ENCODE measurements around the gene CCDC124. TPM values are rescaled to one million over a fixed set of nuclear protein-coding genes. Genes with fewer than 3 reads are reported as not detected.

The CCDC124 gene
- total RNA-seq, 1 donor from 2014 or later = 77.4 TPM

DNA sequence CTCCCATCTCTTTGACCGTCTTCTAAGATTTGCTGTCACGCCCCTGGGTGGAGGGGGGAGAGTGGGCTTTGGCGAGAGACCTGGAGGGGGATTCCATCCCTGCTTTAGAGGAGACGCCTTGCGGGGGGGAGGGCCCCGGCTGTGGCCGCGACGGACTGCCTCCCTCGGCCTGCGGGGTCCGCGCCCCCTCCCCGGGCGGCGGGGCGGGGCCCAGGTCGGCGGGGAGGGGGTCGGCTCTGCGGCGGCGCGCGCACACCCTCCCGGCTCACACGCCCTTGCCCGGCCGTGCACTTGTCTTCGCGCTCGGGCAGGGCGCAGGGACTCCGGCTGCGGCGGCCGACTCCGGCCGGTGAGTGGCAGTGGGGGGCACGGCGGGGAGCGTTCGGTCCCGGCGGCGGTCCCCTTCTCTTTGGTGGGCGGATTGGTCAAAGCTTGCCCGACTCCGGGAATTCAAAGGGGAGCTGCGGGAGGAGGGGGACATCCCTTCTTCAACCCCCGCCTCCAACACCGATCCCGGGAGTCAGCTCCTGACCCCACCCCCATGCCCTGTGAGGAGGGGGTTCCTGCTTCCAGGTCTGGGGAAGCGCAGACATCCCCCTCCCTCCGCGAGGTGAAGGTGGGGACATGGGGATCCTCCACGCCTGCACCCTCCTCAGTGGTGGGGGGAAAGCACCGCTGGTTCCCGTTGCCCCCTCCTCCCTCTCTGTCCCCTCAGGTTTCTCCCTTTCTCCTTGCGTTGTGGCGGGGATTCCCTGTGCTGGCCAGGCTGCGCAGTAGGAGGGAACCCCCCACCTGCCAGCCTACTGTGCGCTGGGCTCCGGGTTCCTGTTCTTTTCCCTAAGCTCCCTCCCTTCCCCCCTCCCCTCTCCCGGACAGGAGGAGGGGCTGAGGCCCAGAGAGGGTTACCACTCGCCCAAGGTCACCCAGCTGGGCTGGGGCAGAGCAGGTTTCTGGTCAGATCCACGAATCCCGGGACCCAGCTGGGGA is 19.5 kb downstream of the CCDC124 start:
- Mint-ChIP-seq H3K36me3 (ENCODE audit: low read depth) (no peaks in the 10 kb centered on the region), H3K4me3 (ENCODE audit: unreplicated experiment) (no peak overlapping the region)

DNA sequence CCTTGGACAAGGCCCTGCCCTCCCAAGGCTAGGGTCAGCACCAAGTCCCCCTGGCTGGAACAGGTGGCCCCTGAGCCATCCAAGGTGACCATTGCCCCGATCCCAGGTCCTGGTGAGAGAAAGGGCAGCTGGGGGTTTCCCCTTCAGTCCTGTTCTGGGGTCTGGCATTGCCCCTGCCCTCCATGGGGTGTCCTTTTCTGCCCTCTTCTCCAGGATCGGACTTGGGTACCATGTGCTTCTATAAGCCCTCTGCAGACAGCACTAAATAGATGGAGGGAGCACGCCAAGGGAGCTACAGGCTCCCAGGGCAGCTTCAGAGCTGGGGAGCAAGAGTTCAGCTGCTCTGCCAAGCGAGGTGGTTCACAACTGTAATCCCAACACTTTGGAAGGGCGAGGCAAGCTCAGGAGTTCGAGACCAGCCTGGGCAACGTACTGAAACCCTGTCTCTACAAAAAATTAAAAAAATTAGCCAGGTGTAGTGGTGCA is 20.5 kb downstream of the CCDC124 start:
- Mint-ChIP-seq H3K27me3 (ENCODE audit: low read depth) (peaks cover 58% of the 10 kb centered on the region), H3K4me1 (ENCODE audit: low read depth) (peaks cover 21% of the 10 kb centered on the region), H3K9me3 (ENCODE audit: low read depth) (no peaks in the 10 kb centered on the region), H3K4me3 (ENCODE audit: unreplicated experiment) (no peak overlapping the region), H3K36me3 (ENCODE audit: low read depth) (no peaks in the 10 kb centered on the region), H3K27ac (ENCODE audit: unreplicated experiment) (no peak overlapping the region)
- TF ChIP-seq, protein P1, sequence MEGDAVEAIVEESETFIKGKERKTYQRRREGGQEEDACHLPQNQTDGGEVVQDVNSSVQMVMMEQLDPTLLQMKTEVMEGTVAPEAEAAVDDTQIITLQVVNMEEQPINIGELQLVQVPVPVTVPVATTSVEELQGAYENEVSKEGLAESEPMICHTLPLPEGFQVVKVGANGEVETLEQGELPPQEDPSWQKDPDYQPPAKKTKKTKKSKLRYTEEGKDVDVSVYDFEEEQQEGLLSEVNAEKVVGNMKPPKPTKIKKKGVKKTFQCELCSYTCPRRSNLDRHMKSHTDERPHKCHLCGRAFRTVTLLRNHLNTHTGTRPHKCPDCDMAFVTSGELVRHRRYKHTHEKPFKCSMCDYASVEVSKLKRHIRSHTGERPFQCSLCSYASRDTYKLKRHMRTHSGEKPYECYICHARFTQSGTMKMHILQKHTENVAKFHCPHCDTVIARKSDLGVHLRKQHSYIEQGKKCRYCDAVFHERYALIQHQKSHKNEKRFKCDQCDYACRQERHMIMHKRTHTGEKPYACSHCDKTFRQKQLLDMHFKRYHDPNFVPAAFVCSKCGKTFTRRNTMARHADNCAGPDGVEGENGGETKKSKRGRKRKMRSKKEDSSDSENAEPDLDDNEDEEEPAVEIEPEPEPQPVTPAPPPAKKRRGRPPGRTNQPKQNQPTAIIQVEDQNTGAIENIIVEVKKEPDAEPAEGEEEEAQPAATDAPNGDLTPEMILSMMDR (IDR thresholded peaks at IDR 0.05) = no peak
- DNase-seq (ENCODE audit: low spot score) = no peak

More for the DNA sequence above, 19.5 kb downstream of the CCDC124 start:
- Mint-ChIP-seq H3K27me3 (ENCODE audit: low read depth) (peaks cover 49% of the 10 kb centered on the region), H3K4me1 (ENCODE audit: low read depth) (peaks cover 24% of the 10 kb centered on the region), H3K27ac (ENCODE audit: unreplicated experiment) (no peak overlapping the region), H3K9me3 (ENCODE audit: low read depth) (no peaks in the 10 kb centered on the region)
- TF ChIP-seq, protein P1 (IDR thresholded peaks at IDR 0.05) = no peak
- DNase-seq (ENCODE audit: low spot score) = no peak

DNA sequence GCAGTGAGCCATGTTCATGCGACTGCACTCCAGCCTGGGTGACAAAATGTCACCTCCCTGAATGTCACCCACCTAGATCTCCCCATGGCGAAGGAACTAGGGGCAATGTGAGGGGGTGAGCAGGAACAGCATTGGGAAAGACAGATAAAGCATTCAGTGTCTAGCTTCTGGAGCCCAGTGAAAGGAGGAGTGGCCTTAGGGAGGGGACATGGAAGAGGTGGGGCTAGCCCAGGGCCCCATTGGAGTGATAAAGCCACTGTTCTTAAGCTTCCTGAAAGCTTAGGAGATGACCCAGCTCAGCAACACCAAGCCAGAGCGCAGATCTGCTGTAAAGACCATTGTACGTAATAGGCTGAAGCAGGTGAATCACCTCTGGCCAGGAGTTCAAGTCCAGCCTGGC is 21.1 kb downstream of the CCDC124 start:
- no peak for DNase-seq (ENCODE audit: low spot score)
- peaks cover 58% of the 10 kb centered on the region for H3K27me3 Mint-ChIP-seq (ENCODE audit: low read depth)
- no peaks in the 10 kb centered on the region for H3K9me3 Mint-ChIP-seq (ENCODE audit: low read depth)
- TF ChIP-seq, protein P1 (IDR thresholded peaks at IDR 0.05) = no peak
- no peak overlapping the region for H3K27ac Mint-ChIP-seq (ENCODE audit: unreplicated experiment)
- H3K36me3 Mint-ChIP-seq (ENCODE audit: low read depth) = no peaks in the 10 kb centered on the region
- H3K4me1 Mint-ChIP-seq (ENCODE audit: low read depth) = peaks cover 21% of the 10 kb centered on the region
- no peak overlapping the region for H3K4me3 Mint-ChIP-seq (ENCODE audit: unreplicated experiment)

DNA sequence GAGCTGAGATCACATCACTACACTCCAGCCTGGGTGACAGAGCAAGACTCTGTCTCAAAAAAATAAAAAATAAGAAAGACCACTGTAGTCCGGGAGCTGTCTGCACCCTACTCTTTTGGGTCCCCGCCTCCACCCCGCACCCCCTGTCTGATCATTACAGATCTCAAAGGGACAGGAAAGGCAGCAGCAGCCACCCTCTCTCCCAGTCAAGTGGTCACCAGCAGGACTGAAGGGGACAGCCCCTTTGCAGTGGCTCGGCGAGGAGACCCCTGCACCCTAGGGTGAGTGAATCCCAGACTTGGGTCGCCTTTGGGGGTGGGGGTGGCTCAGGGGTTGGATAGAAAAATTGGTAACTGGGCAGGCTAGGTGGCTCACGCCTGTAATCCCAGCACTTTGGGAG is 21.6 kb downstream of the CCDC124 start:
- H3K4me3 Mint-ChIP-seq (ENCODE audit: unreplicated experiment) = no peak overlapping the region
- no peaks in the 10 kb centered on the region for H3K9me3 Mint-ChIP-seq (ENCODE audit: low read depth)
- H3K27ac Mint-ChIP-seq (ENCODE audit: unreplicated experiment) = no peak overlapping the region
- TF ChIP-seq, protein P1 (IDR thresholded peaks at IDR 0.05) = no peak
- peaks cover 56% of the 10 kb centered on the region for H3K27me3 Mint-ChIP-seq (ENCODE audit: low read depth)
- peaks cover 17% of the 10 kb centered on the region for H3K4me1 Mint-ChIP-seq (ENCODE audit: low read depth)
- no peak for DNase-seq (ENCODE audit: low spot score)
- H3K36me3 Mint-ChIP-seq (ENCODE audit: low read depth) = no peaks in the 10 kb centered on the region

DNA sequence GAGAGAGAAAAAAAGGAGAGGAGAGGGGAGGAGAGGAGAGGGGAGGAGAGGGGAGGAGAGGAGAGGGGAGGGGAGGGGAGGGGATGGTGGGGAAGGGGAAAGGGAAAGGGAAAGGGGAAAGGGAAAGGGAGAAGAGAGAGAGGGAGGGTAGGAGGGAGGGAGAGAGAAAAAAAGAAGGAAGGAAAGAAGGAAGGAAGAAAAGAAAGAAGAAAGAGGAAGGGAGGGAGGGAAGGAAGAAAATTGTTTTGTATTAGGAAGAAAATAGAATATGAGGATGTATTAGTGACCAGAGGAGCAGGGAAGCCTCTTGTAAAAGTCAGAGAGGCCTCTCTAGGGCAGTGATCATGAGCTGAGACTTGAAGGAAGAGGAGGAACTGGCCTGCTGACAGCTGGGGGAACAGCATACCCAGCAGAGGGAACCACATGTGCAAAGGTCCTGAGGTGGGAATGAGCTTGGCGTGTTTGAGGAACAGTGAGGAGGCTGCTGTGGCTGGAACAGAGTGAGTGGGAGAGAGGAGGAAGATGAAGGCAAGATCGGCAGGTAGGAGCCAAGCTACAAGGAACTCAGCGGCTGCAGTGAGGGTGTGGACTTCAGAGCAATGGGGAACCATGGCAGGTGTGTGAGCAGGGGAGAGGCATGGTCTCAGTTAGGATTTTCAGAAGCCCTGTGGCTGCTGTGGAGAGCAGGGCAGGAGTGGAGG is 24.5 kb downstream of the CCDC124 start:
- Mint-ChIP-seq H3K27ac (ENCODE audit: unreplicated experiment) (no peak overlapping the region), H3K4me1 (ENCODE audit: low read depth) (no peaks in the 10 kb centered on the region), H3K27me3 (ENCODE audit: low read depth) (peaks cover 42% of the 10 kb centered on the region), H3K9me3 (ENCODE audit: low read depth) (no peaks in the 10 kb centered on the region), H3K36me3 (ENCODE audit: low read depth) (no peaks in the 10 kb centered on the region), H3K4me3 (ENCODE audit: unreplicated experiment) (no peak overlapping the region)
- no peak for DNase-seq (ENCODE audit: low spot score)
- TF ChIP-seq, protein P1 (IDR thresholded peaks at IDR 0.05) = no peak
